ENCODE data around the gene RSPO1.

RSPO1 gene

DNA sequence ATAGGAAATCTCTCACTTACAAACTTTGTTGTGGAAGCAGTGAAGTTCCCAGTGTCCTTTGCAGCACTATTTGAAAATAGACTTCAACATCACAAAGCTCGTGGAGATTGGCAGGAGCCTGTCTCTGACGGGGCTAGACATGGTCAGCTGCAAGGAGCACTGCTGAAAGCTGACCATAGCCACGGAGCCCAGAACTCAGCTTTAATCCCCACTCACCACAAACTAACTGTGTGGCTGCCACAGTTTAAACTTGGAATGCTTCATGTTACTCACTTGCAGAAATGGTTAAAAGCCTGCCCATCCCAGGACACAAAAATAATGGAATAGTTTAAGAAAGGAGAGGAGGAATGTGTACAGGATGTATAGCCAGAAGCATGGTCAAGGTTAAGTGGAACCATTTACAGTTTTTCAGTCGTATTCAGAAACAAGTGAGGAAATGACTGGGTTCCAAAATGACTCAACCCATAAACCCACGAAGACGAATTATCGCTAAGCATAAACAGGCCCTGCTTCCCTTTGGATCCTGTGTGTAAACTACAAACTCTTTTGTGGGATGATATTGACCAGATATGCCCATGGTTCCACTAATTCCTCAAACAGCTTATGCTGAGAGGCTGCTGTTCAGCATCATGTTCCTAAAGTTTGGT is 59.7 kb downstream of the RSPO1 start:
- in situ Hi-C loops (cut with MboI; ENCODE audit: low sequenced_read_pairs): no loop called here

DNA sequence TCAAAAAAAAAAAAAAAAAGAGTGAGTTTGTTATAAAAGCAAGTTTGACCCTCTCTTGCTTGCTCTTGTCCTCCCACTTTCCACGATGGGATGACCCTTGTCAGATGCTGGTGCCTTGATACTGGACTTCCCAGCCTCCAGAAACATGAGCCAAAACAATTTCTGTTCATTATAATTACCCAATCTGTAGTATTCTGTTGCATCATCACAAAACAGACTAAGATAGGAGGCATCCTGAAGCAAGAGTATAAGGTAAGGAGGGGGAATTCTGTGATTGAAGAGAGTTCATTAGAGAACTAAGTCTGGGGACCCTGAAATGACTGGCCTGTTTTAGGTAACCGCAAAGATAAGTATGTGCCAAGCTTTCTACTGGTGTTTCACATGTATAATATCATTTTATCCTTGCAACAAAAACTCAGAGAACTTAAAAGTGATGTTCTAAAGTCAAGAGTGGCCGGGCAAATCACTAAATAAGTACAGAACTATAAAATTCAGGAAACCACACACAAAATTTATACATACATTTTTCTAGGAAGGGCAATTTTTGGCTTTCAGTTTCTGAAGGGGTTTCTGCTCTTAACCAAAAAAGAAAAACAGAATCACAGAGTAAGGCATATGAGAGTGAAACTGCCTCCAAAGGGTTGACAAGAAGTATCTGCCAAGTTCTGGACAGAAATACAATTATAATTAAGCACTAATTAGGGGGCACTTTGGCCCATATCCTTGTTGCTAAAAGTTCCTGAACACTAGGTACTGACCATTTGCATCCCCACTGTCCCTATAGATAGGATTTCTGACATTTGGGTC is 64.0 kb downstream of the RSPO1 start:
- in situ Hi-C loops (cut with MboI; ENCODE audit: low sequenced_read_pairs): no loop called here

DNA sequence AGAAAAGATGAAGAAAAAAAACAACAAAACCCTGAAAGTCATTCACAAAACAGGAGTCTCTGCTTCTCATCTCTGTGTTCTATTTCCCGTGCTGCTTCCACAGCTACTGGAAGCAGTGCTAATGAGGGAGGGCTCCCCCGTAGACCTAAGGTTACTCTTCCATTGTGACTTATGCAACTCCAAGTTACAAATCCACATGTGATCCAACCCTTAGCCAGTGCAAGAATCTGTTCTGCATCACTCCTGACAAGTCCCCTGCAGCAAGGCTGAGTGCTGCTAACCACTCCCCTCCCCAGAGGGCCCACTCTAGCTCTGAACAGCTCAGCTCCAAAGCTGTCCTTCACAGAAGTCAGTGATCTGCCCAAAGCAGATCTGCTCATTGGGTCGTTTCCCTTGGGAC is 67.7 kb downstream of the RSPO1 start:
- in situ Hi-C loops (cut with MboI; ENCODE audit: low sequenced_read_pairs): no loop called here

DNA sequence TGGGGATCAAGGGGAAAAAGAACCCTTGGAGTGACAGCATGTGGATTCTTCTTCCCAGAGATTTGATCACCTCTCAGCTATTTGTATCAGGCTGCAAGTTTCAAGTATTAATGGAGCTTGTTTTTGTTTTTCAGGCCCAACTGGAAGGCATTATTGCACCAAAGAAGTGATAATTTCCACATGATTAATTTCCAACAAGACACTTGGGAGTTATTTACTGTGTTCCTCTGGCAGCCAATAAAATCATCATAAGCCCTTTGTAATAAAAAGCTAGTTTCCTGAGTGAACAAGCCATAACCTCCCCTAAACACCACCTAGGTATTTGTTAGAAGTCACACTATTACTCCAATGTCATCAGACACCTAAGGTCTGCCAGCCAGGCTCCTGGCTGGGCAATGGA is 69.8 kb downstream of the RSPO1 start:
- in situ Hi-C loops (cut with MboI; ENCODE audit: low sequenced_read_pairs): no loop called here

DNA sequence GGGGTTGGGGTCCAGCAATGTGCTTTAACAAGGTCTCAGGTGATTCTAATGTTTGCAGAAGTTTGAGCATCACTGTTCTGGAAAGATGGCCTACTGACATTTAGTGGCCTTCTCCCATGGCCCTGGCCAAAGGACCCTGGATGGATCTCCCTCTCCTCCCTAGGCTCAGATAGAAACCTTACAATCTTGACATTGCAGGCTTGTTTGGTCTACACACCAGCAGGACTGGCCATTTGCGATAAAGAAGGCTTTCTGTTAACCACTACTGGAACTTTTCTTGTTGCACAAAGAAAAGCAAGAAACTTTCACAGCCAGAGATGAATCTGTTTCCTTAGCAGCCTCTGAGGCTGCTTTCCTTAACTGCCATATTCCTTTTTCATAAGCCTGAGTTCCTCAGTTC is 71.7 kb downstream of the RSPO1 start:
- in situ Hi-C loops (cut with MboI; ENCODE audit: low sequenced_read_pairs): no loop called here

Measured in HL-60/S4 treated with phorbol 12-myristate 13-acetate at 8.2 ng/mL for 4 days and 3 days (cell line).